AG09309 (cell line): ENCODE measurements around the gene OLFM2.
A peak's percentile ranks its signal among the peaks of the same experiment; 100 is the strongest.
"Not testable (repeated sequence)": the region's sequence is repeated elsewhere in the genome, so short reads cannot be mapped to it uniquely, and the experiment has no call there.

Experiments used
- DNase-seq: peaks from one replicate; pipeline ENCODE4 v3.0.0-alpha.2; 2010; ENCODE audit warnings: low read depth
- H3K4me3 ChIP-seq: 2 replicates; pipeline ENCODE4 v1.5.1; 2011; ENCODE audit warnings: mild to moderate bottlenecking, low read depth, low read length, moderate library complexity; ENCODE audit not compliant: control insufficient read depth
- CTCF ChIP-seq: IDR thresholded peaks from 2 replicates; pipeline ENCODE4 v1.5.1; 2011; ENCODE audit warnings: mild to moderate bottlenecking, low read depth, low read length, inconsistent platforms; ENCODE audit not compliant: insufficient read depth, control insufficient read depth; ENCODE audit errors: missing control alignments

OLFM2 gene

GRCh38 chr19:9935506-9936325, 599 bp downstream of the OLFM2 start:
- TF ChIP-seq CTCF: no peak
- no peak for DNase-seq
- peak overlapping the region; percentile 21 for H3K4me3 ChIP-seq

DNA sequence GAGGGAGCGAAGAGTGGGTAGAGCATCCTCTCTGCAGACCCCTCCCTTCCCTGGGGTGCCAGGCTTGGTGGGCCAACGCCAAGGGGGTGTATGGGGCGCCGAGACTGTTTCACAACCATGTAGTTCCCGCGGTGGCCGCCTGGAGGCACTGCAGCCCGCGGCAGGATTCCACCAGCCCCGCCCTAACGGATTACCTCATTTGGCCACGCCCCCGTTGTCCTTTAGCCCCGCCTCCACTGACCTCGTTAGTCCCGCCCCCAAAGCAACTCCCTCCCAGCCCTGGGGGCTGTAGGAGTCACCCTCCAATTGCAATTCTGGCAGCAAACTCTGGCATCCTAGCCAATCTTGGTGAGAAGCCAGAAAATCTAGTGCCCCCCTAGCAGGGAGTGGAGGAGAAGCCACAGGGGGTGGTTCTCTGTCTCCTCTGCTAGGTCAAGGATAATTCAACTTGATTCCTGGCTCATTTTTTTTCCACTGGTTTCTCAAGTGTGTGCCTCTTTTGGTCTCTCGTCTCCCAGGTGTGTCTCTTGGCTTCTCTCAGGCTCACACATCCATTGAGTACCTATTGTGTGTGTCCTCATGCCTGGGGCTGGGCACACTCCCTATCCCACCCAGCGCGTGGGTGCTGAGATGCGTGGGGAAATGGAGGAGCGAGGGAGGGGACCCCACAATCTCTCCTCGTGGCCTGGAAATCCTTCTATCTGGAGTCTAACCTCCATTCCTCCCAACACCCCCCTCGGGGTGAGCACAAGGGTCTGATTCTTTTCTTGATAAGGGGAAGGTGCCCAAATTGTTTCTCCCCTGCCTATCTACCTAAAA, 2.0 kb downstream of the OLFM2 start:
- DNase-seq: no peak
- TF ChIP-seq CTCF: peak; percentile 97
- H3K4me3 ChIP-seq: no peak overlapping the region

- TF ChIP-seq CTCF: no peak
- DNase-seq: no peak
- no peak overlapping the region for H3K4me3 ChIP-seq
Measured at GRCh38 chr19:9932835-9933234, 3.5 kb downstream of the OLFM2 start.

DNA sequence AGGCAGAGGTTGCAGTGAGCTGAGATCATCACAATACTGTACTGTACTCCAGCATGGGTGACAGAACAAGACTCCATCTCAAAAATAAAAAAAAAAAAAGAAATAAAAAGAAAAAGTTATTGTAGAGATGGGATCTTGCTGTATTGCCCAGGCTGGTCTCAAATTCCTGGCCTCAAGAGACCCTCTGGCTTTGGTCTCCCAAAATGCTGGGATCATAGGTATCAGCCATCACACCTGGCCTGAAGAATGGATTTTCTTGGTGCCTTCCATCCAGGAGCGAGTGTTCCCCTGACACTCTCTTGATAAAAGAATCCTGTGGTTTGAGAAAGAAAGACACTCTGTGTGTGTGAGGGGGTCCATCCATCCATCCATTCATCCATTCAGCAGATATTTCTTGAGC, 4.7 kb downstream of the OLFM2 start:
- DNase-seq: no peak
- TF ChIP-seq CTCF: no peak
- H3K4me3 ChIP-seq: no peak overlapping the region

- DNase-seq: no peak
- H3K4me3 ChIP-seq: no peak overlapping the region
- no peak for TF ChIP-seq CTCF
Measured at GRCh38 chr19:9923440-9923839, 12.9 kb downstream of the OLFM2 start.

GRCh38 chr19:9922782-9923379, 13.4 kb downstream of the OLFM2 start:
- not testable (repeated sequence) for DNase-seq, H3K4me3 ChIP-seq

DNA sequence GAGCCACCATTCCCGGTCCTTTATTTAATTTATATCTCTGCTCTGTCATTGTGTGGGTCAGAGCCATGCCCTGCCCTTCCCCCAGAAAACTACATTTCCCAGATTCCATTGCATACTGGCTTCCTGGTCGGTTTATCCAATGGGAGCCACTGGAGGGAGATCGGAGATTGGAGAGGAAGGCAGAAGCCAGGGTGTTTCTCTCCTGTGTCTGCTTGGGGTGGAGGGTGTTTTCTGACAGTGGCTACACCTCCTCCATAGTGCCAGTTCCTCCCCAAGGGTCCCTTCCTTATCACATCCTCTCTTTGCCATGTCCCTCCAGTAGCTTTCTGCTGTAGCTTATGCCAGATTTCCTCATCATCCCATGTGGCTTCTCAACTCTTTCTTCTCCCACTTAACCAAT, 19.0 kb downstream of the OLFM2 start:
- no peak overlapping the region for H3K4me3 ChIP-seq
- TF ChIP-seq CTCF: no peak
- no peak for DNase-seq
